Pulmonary artery endothelial cell (primary cell): Measurements from ENCODE around the gene TMEM243. TPM values are rescaled to one million over a fixed set of nuclear protein-coding genes. Genes with fewer than 3 reads are reported as not detected.
"Not testable (repeated sequence)": the region's sequence is repeated elsewhere in the genome, so short reads cannot be mapped to it uniquely, and the experiment has no call there.

Experiments
- DNase-seq: peaks from one replicate; pipeline ENCODE4 v3.0.0-alpha.2; 2011; ENCODE audit warnings: low read depth, low spot score
- total RNA-seq: library from RNA; depleted of rRNA; stranded (reverse); fragments of >200 nt; gene quantifications from 2 replicates; pipeline ENCODE4 v1.2.3, GENCODE V29; 2014

Gene TMEM243
- 32.6 and 33.6 TPM in 2 replicates for total RNA-seq

- DNase-seq: peak; percentile 35
Observed at GRCh38 chr7:87219545-87220025, at the start of gene TMEM243. Gene TMEM243 (minus strand): TSS chr7:87219732. CDS start chr7:87219503, 229 bp downstream.

- DNase-seq: no peak
Observed at GRCh38 chr7:87267239-87267900, 47.8 kb upstream of the TMEM243 start.

- DNase-seq: no peak
Observed at GRCh38 chr7:87263537-87263936, 44.0 kb upstream of the TMEM243 start.

GRCh38 chr7:87253589-87254087, 34.1 kb upstream of the TMEM243 start:
- no peak for DNase-seq

GRCh38 chr7:87245671-87246070, 26.1 kb upstream of the TMEM243 start:
- not testable (repeated sequence) for DNase-seq

GRCh38 chr7:87238464-87239051, 19.0 kb upstream of the TMEM243 start:
- DNase-seq: not testable (repeated sequence)

- no peak for DNase-seq
Observed at GRCh38 chr7:87234949-87235348, 15.4 kb upstream of the TMEM243 start.

- no peak for DNase-seq
Observed at GRCh38 chr7:87231711-87232110, 12.2 kb upstream of the TMEM243 start.

- DNase-seq: no peak
Observed at GRCh38 chr7:87231258-87231657, 11.7 kb upstream of the TMEM243 start.

- DNase-seq: no peak
Observed at GRCh38 chr7:87226495-87226894, 7.0 kb upstream of the TMEM243 start.

GRCh38 chr7:87225696-87226095, 6.2 kb upstream of the TMEM243 start:
- no peak for DNase-seq

- DNase-seq: no peak
Observed at GRCh38 chr7:87223666-87224065, 4.1 kb upstream of the TMEM243 start.

- DNase-seq: no peak
Observed at GRCh38 chr7:87220734-87221215, 1.2 kb upstream of the TMEM243 start.

- peak; percentile 27 for DNase-seq
Observed at GRCh38 chr7:87220026-87220733, 648 bp upstream of the TMEM243 start.

- no peak for DNase-seq
Observed at GRCh38 chr7:87218796-87219544, 562 bp downstream of the TMEM243 start.

- DNase-seq: no peak
Observed at GRCh38 chr7:87217983-87218653, 1.4 kb downstream of the TMEM243 start.

GRCh38 chr7:87216701-87217508, 2.6 kb downstream of the TMEM243 start:
- DNase-seq: no peak

GRCh38 chr7:87215046-87215445, 4.5 kb downstream of the TMEM243 start:
- no peak for DNase-seq

GRCh38 chr7:87213811-87214210, 5.7 kb downstream of the TMEM243 start:
- no peak for DNase-seq

- DNase-seq: no peak
Observed at GRCh38 chr7:87213252-87213651, 6.3 kb downstream of the TMEM243 start.
